PC-9 (cell line): ENCODE results near the gene TMIGD1.

Experiments used
- EZH2 ChIP-seq: fragments of 200-600 bp; sonication (generic); IDR thresholded peaks from 2 replicates; pipeline ENCODE4 v1.8.0; 2017; ENCODE audit warnings: antibody characterized with exemption, low read depth
- TF ChIP-seq, protein P1 (sequence below): fragments of 200-600 bp; sonication (generic); conservative IDR thresholded peaks from 2 replicates; pipeline ENCODE4 v1.6.1; 2017; ENCODE audit warnings: mixed run types, antibody characterized with exemption, mild to moderate bottlenecking, moderate library complexity

DNA sequence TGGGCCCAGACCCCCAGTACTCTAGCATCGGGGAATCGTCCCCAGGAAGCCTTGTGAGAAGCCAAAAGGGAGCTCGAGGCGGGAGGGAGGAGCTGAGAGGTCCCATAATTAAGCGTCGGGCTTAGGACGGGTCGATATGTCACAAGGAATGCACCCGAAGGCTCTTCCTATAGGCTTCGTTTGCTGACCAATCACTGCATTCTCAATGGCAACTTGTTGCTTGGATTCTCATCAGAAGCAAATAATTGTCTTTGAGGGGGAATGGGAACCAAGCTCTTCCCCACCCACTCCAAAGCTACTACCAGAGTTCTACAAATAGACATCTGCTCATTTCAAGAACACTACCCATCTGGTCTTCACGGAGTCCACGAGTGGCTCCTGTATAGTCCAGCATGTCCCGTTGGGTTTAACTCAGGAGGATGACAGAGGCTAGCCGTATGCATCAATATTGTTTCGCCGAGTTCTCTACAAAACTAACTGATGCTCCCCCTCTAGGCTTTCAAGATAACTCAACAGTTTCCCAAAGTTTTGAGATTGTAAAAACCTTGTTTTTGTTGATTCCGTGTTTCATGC lies 41.5 kb downstream of the TMIGD1 start:
- TF ChIP-seq, protein P1, sequence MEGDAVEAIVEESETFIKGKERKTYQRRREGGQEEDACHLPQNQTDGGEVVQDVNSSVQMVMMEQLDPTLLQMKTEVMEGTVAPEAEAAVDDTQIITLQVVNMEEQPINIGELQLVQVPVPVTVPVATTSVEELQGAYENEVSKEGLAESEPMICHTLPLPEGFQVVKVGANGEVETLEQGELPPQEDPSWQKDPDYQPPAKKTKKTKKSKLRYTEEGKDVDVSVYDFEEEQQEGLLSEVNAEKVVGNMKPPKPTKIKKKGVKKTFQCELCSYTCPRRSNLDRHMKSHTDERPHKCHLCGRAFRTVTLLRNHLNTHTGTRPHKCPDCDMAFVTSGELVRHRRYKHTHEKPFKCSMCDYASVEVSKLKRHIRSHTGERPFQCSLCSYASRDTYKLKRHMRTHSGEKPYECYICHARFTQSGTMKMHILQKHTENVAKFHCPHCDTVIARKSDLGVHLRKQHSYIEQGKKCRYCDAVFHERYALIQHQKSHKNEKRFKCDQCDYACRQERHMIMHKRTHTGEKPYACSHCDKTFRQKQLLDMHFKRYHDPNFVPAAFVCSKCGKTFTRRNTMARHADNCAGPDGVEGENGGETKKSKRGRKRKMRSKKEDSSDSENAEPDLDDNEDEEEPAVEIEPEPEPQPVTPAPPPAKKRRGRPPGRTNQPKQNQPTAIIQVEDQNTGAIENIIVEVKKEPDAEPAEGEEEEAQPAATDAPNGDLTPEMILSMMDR, result no peak
- no peak for TF ChIP-seq EZH2
